Measurements from ENCODE around the gene NAGK.

- TF ChIP-seq CTCF (IDR thresholded peaks at IDR 0.05): no peak
- no peak for TF ChIP-seq POLR2AphosphoS5 (IDR thresholded peaks at IDR 0.05)
- no peak for TF ChIP-seq EP300 (IDR thresholded peaks at IDR 0.05)
- no peak for TF ChIP-seq POLR2A (IDR thresholded peaks at IDR 0.05)
Observed at GRCh38 chr2:71121479-71121878, 53.0 kb downstream of the NAGK start.

Data from sigmoid colon (tissue), 4 donors.